Mesendoderm (in vitro differentiated cells): ENCODE results near the gene IDNK.

Experiments used
- DNase-seq: peaks from one replicate; pipeline ENCODE4 v3.0.0; 2013
- H2AK5ac ChIP-seq: 2 replicates; pipeline ENCODE4 v1.6.1; 2013; ENCODE audit warnings: low read length, inconsistent platforms
- H2BK120ac ChIP-seq: 2 replicates; pipeline ENCODE4 v1.6.1; 2013; ENCODE audit warnings: low read depth, mild to moderate bottlenecking, low read length, moderate library complexity, mixed read lengths
- H2BK15ac ChIP-seq: replicated peaks from 2 replicates; pipeline ENCODE4 v1.6.1; 2013; ENCODE audit warnings: low read depth, mild to moderate bottlenecking, moderate library complexity
- H2BK5ac ChIP-seq: 2 replicates; pipeline ENCODE4 v1.6.1; 2013; ENCODE audit warnings: low read length, inconsistent platforms
- H3K18ac ChIP-seq: 2 replicates; pipeline ENCODE4 v1.6.1; 2013; ENCODE audit warnings: mild to moderate bottlenecking, low read length, mixed read lengths
- H3K23ac ChIP-seq: one replicate; pipeline ENCODE4 v1.6.1; 2013; ENCODE audit warnings: low read length
- H3K27ac ChIP-seq: 2 replicates; pipeline ENCODE4 v1.5.1; 2013; ENCODE audit warnings: low read depth, mild to moderate bottlenecking, inconsistent platforms, low read length, moderate library complexity
- H3K27me3 ChIP-seq: 2 replicates; pipeline ENCODE4 v1.6.1; 2013; ENCODE audit warnings: low read length, control low read depth, mild to moderate bottlenecking, inconsistent platforms; ENCODE audit not compliant: insufficient read depth, poor library complexity
- H3K36me3 ChIP-seq: 2 replicates; pipeline ENCODE4 v1.6.1; 2013; ENCODE audit warnings: low read length, inconsistent platforms; ENCODE audit not compliant: control insufficient read depth, insufficient read depth
- H3K4ac ChIP-seq: one replicate; pipeline ENCODE4 v1.6.1; 2013; ENCODE audit warnings: low read depth, mild to moderate bottlenecking, low read length, moderate library complexity
- H3K4me1 ChIP-seq: 2 replicates; pipeline ENCODE4 v1.6.1; 2013; ENCODE audit warnings: low read depth, low read length, inconsistent platforms; ENCODE audit not compliant: control insufficient read depth
- H3K4me2 ChIP-seq: 2 replicates; pipeline ENCODE4 v1.6.1; 2013; ENCODE audit warnings: low read length
- H3K4me3 ChIP-seq: 2 replicates; pipeline ENCODE4 v1.5.1; 2013; ENCODE audit warnings: mild to moderate bottlenecking, low read length
- H3K56ac ChIP-seq: one replicate; pipeline ENCODE4 v1.6.1; 2013; ENCODE audit warnings: low read length
- H3K79me1 ChIP-seq: 2 replicates; pipeline ENCODE4 v1.6.1; 2013; ENCODE audit warnings: low read length, inconsistent platforms
- H3K79me2 ChIP-seq: 2 replicates; pipeline ENCODE4 v1.6.1; 2013; ENCODE audit warnings: mild to moderate bottlenecking, low read length; ENCODE audit not compliant: control insufficient read depth, insufficient read depth
- H3K9ac ChIP-seq: 2 replicates; pipeline ENCODE4 v1.6.1; 2013; ENCODE audit warnings: low read length, inconsistent platforms
- H4K5ac ChIP-seq: one replicate; pipeline ENCODE4 v1.6.1; 2013; ENCODE audit warnings: low read length
- H4K8ac ChIP-seq: one replicate; pipeline ENCODE4 v1.6.1; 2013; ENCODE audit warnings: low read depth, mild to moderate bottlenecking, control low read depth, low read length, moderate library complexity
- WGBS: extraction: QIAGEN DNeasy Blood & Tissue Kit; methylation state at CpG from one replicate; pipeline ENCODE4 v1.1.7; 2013; ENCODE audit warnings: low lambda C conversion rate, missing lambda C conversion rate; ENCODE audit not compliant: insufficient coverage; ENCODE audit errors: extremely low coverage; 5-methylcytosine and 5-hydroxymethylcytosine counted together

The IDNK gene

GRCh38 chr9:83628540-83628939 is 5.6 kb downstream of the IDNK start:
- H3K9ac ChIP-seq = no peak overlapping the region
- no peaks in the 10 kb centered on the region for H3K36me3 ChIP-seq
- peaks cover under 1% of the 10 kb centered on the region for H3K4me1 ChIP-seq
- DNase-seq = no peak
- H3K56ac ChIP-seq = no peak overlapping the region
- H4K5ac ChIP-seq = no peak overlapping the region
- H3K27ac ChIP-seq = no peak overlapping the region
- no peak overlapping the region for H2BK5ac ChIP-seq
- no peaks in the 10 kb centered on the region for H3K27me3 ChIP-seq
- no peak overlapping the region for H2BK120ac ChIP-seq
- H2AK5ac ChIP-seq = no peak overlapping the region
- no peaks in the 10 kb centered on the region for H3K79me2 ChIP-seq
- no peak overlapping the region for H3K18ac ChIP-seq
- no CpG with 5 or more reads among the region's 5 CpGs for WGBS
- no peak overlapping the region for H2BK15ac ChIP-seq
- H3K4me3 ChIP-seq = no peak overlapping the region
- H3K4me2 ChIP-seq = no peak overlapping the region
- H3K23ac ChIP-seq = no peak overlapping the region
- H4K8ac ChIP-seq = no peak overlapping the region
- no peak overlapping the region for H3K4ac ChIP-seq
- H3K79me1 ChIP-seq = no peaks in the 10 kb centered on the region

GRCh38 chr9:83629433-83630104 is 6.6 kb downstream of the IDNK start:
- H3K4me2 ChIP-seq = no peak overlapping the region
- H2BK120ac ChIP-seq = no peak overlapping the region
- no peak overlapping the region for H3K27ac ChIP-seq
- no peak overlapping the region for H3K18ac ChIP-seq
- no peak for DNase-seq
- peaks cover 2% of the 10 kb centered on the region for H3K4me1 ChIP-seq
- H4K5ac ChIP-seq = no peak overlapping the region
- H3K79me2 ChIP-seq = no peaks in the 10 kb centered on the region
- no peak overlapping the region for H3K56ac ChIP-seq
- H4K8ac ChIP-seq = no peak overlapping the region
- no peaks in the 10 kb centered on the region for H3K27me3 ChIP-seq
- no peaks in the 10 kb centered on the region for H3K79me1 ChIP-seq
- H2BK5ac ChIP-seq = no peak overlapping the region
- H3K23ac ChIP-seq = no peak overlapping the region
- no CpG with 5 or more reads among the region's 7 CpGs for WGBS
- H2BK15ac ChIP-seq = no peak overlapping the region
- H3K9ac ChIP-seq = no peak overlapping the region
- no peak overlapping the region for H2AK5ac ChIP-seq
- no peak overlapping the region for H3K4ac ChIP-seq
- H3K36me3 ChIP-seq = no peaks in the 10 kb centered on the region
- no peak overlapping the region for H3K4me3 ChIP-seq

DNA sequence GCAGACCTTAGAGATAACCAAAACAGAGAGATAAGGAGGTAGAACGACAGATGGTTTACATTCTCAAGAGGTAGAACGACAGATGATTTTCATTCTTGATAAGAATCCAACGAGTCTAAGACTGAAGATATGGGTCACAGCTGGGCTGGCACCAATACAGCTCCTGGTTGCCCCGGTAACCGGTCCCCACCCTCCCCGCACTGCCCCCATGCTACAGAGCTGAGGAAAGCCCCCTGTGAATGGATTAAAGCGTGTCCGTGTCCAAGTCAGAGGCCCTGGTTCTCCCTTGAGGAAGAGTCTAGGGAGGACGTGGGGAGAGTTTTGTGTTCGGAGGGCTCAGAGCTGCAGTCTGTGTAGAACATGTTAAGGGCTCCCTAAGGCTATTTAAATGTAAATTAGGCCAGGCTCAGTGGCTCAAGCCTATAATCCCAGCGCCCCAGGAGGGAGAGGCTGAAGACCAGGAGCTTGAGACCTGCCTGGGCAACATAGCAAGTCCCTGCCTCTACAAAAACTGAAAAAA is 8.1 kb downstream of the IDNK start:
- no peak overlapping the region for H2BK5ac ChIP-seq
- no peaks in the 10 kb centered on the region for H3K79me2 ChIP-seq
- no peak overlapping the region for H4K8ac ChIP-seq
- H3K27me3 ChIP-seq = no peaks in the 10 kb centered on the region
- peak; percentile 97 for DNase-seq
- H3K4me2 ChIP-seq = no peak overlapping the region
- peaks cover 2% of the 10 kb centered on the region for H3K4me1 ChIP-seq
- no peaks in the 10 kb centered on the region for H3K79me1 ChIP-seq
- no peak overlapping the region for H2AK5ac ChIP-seq
- H4K5ac ChIP-seq = no peak overlapping the region
- peak overlapping the region; percentile 90 for H3K18ac ChIP-seq
- H2BK15ac ChIP-seq = no peak overlapping the region
- WGBS = no CpG with 5 or more reads among the region's 11 CpGs
- H3K27ac ChIP-seq = peak overlapping the region; percentile 52
- no peak overlapping the region for H3K56ac ChIP-seq
- no peaks in the 10 kb centered on the region for H3K36me3 ChIP-seq
- no peak overlapping the region for H3K4me3 ChIP-seq
- no peak overlapping the region for H3K9ac ChIP-seq
- H3K23ac ChIP-seq = no peak overlapping the region
- peak overlapping the region; percentile 81 for H3K4ac ChIP-seq
- H2BK120ac ChIP-seq = no peak overlapping the region

DNA sequence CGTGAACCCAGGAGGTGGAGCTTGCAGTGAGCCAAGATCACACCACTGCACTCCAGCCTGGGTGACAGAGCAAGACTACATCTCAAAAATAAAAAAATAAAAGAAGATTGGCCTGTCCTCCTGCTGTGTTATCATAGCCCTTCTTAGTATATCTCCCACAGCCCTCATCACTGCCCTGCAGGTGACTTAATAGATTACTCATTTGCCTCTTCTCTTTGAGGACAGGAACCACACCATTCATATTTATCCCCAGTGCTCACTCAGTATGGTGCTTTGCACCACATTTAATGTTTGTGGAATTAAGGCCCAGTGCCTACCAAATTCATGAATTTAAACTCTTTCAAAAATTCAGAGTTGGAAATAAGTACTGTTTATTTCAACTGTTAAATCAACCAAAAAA is 10.3 kb downstream of the IDNK start:
- Histone ChIP-seq H3K56ac (no peak overlapping the region), H4K5ac (no peak overlapping the region), H3K27ac (no peak overlapping the region), H2BK120ac (no peak overlapping the region), H3K4me2 (no peak overlapping the region), H4K8ac (no peak overlapping the region), H3K23ac (no peak overlapping the region), H3K79me1 (no peaks in the 10 kb centered on the region), H2AK5ac (no peak overlapping the region), H3K79me2 (no peaks in the 10 kb centered on the region), H3K4ac (no peak overlapping the region), H3K36me3 (no peaks in the 10 kb centered on the region), H2BK5ac (no peak overlapping the region), H3K27me3 (no peaks in the 10 kb centered on the region), H2BK15ac (no peak overlapping the region), H3K18ac (no peak overlapping the region), H3K4me3 (no peak overlapping the region), H3K4me1 (peaks cover 2% of the 10 kb centered on the region), H3K9ac (no peak overlapping the region)
- WGBS = no CpG with 5 or more reads among the region's 1 CpG
- peak; percentile 47 for DNase-seq

DNA sequence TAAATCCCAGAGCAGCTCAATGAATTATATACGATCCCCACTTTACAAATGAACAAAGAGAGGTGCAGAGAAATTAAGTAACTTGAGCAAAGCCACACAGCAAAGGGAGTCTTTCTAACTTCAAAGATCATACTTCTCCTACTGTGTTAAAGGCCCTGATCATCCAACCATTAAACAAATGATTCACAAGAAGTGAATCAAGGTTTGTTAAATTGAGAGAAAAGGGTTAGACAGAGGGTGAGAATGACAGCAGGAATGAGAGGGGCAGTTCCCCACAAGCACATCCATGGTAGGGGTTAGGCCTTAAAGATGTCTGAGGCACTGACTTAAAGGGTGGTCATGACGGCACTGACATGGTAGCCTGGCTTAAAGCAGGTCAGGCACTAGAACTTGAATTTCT is 10.7 kb downstream of the IDNK start:
- no peaks in the 10 kb centered on the region for H3K79me1 ChIP-seq
- no peak overlapping the region for H4K8ac ChIP-seq
- H2AK5ac ChIP-seq = no peak overlapping the region
- H3K4me2 ChIP-seq = no peak overlapping the region
- H3K27ac ChIP-seq = no peak overlapping the region
- no peak overlapping the region for H2BK120ac ChIP-seq
- H3K18ac ChIP-seq = no peak overlapping the region
- no peak overlapping the region for H2BK5ac ChIP-seq
- no peak overlapping the region for H2BK15ac ChIP-seq
- no peak overlapping the region for H3K56ac ChIP-seq
- peaks cover 2% of the 10 kb centered on the region for H3K4me1 ChIP-seq
- H4K5ac ChIP-seq = no peak overlapping the region
- no peak overlapping the region for H3K4ac ChIP-seq
- H3K79me2 ChIP-seq = no peaks in the 10 kb centered on the region
- no peak for DNase-seq
- H3K4me3 ChIP-seq = no peak overlapping the region
- no CpG with 5 or more reads among the region's 2 CpGs for WGBS
- H3K9ac ChIP-seq = no peak overlapping the region
- H3K23ac ChIP-seq = no peak overlapping the region
- H3K27me3 ChIP-seq = no peaks in the 10 kb centered on the region
- no peaks in the 10 kb centered on the region for H3K36me3 ChIP-seq

- no peak overlapping the region for H3K23ac ChIP-seq
- H3K36me3 ChIP-seq = no peaks in the 10 kb centered on the region
- H3K27me3 ChIP-seq = no peaks in the 10 kb centered on the region
- H2BK15ac ChIP-seq = no peak overlapping the region
- no peak overlapping the region for H4K5ac ChIP-seq
- no peaks in the 10 kb centered on the region for H3K79me1 ChIP-seq
- no peak overlapping the region for H3K18ac ChIP-seq
- H3K9ac ChIP-seq = no peak overlapping the region
- no peaks in the 10 kb centered on the region for H3K79me2 ChIP-seq
- no peak overlapping the region for H3K27ac ChIP-seq
- no peak overlapping the region for H3K4me3 ChIP-seq
- no peak overlapping the region for H3K4me2 ChIP-seq
- no peak overlapping the region for H2AK5ac ChIP-seq
- no peak overlapping the region for H4K8ac ChIP-seq
- no peak overlapping the region for H3K56ac ChIP-seq
- H2BK120ac ChIP-seq = no peak overlapping the region
- H3K4me1 ChIP-seq = peaks cover 2% of the 10 kb centered on the region
- no peak overlapping the region for H3K4ac ChIP-seq
- no peak overlapping the region for H2BK5ac ChIP-seq
- no peak for DNase-seq
Measured at GRCh38 chr9:83636813-83637212, 13.9 kb downstream of the IDNK start.
